IPS-15b (cell line): ENCODE measurements around the gene NRF1.

Experiments used
- H3K27me3 ChIP-seq: one replicate; pipeline ENCODE4 v1.6.1; 2013; ENCODE audit warnings: low read length; ENCODE audit not compliant: control insufficient read depth, insufficient read depth
- H3K36me3 ChIP-seq: one replicate; pipeline ENCODE4 v1.6.1; 2013; ENCODE audit warnings: low read length; ENCODE audit not compliant: control insufficient read depth, insufficient read depth
- H3K4me1 ChIP-seq: one replicate; pipeline ENCODE4 v1.6.1; 2013; ENCODE audit warnings: mild to moderate bottlenecking, low read length; ENCODE audit not compliant: control insufficient read depth, insufficient read depth
- H3K4me3 ChIP-seq: one replicate; pipeline ENCODE4 v1.5.1; 2013; ENCODE audit warnings: low read depth, low read length
- H3K9ac ChIP-seq: one replicate; pipeline ENCODE4 v1.6.1; 2013; ENCODE audit warnings: low read depth, mild to moderate bottlenecking, low read length
- H3K9me3 ChIP-seq: one replicate; pipeline ENCODE4 v1.6.1; 2013; ENCODE audit warnings: mild to moderate bottlenecking, low read length; ENCODE audit not compliant: control insufficient read depth, insufficient read depth

Gene NRF1

DNA sequence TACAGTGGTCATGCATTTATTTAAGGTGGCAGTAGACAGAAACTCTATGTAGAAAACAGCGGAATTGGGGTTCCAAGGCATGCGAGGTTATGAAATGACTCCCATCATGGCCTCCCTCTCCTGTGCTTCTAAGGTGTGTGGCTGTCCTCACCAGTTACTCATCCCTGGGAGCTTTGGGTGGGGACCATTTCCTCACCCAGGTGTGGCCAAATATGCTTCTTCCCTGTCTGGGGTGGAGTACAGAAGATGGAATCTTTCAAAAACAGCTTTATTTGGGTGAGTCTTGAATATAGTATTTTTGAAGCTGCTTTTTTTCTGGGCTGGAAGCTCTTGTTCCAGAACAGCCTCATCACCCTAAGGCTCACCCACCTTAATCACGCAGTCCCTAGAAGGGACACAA is 139.0 kb downstream of the NRF1 start:
- Histone ChIP-seq H3K4me3 (no peak overlapping the region), H3K27me3 (no peaks in the 10 kb centered on the region), H3K9me3 (no peaks in the 10 kb centered on the region), H3K9ac (no peak overlapping the region), H3K4me1 (no peaks in the 10 kb centered on the region), H3K36me3 (peaks cover 6% of the 10 kb centered on the region)

DNA sequence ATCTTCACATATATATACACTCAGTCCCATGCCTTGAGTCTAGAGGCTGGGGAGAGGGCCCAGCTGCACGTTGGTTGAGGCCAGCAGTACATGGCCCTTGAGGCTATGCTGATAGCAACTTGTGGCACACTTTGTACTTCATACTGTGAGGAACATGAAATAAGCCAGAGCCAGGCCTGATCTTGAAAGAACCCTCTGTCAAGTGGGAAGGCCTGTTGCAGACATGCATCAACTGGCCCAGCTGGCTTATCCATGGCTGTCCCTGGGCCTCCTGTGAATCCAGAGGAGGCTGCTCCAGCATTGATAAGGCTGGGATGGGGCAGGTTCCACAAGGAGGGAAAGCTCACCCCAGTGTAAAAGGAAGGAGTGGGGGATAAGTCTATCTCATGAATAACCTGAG is 140.4 kb downstream of the NRF1 start:
- H3K4me3 ChIP-seq = no peak overlapping the region
- H3K36me3 ChIP-seq = peaks cover 6% of the 10 kb centered on the region
- no peak overlapping the region for H3K9ac ChIP-seq
- H3K4me1 ChIP-seq = no peaks in the 10 kb centered on the region
- no peaks in the 10 kb centered on the region for H3K27me3 ChIP-seq
- H3K9me3 ChIP-seq = no peaks in the 10 kb centered on the region

DNA sequence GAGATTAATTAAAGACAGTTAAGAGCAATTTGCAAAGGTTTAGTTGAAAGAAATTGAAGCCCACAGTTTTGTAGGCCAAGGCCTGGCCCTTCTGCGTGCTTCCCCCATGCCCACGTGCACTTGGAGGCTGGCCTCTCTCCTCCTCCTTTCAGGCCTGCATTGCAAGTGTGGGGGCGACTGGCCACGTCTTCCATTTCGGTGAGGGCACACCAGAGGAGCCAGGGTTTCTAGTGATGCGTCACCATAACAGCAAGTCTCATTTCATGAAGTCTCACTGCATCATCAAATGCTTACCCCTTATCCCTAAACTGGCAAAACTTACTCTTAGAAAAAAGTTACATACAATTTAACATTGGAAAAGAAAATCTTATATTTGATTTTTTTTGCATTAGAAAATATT is 141.2 kb downstream of the NRF1 start:
- no peaks in the 10 kb centered on the region for H3K27me3 ChIP-seq

GRCh38 chr7:129754406-129754805 is 142.9 kb downstream of the NRF1 start:
- H3K4me3 ChIP-seq = no peak overlapping the region
- H3K9me3 ChIP-seq = no peaks in the 10 kb centered on the region
- no peaks in the 10 kb centered on the region for H3K4me1 ChIP-seq
- no peak overlapping the region for H3K9ac ChIP-seq
- H3K36me3 ChIP-seq = peaks cover 3% of the 10 kb centered on the region
- no peaks in the 10 kb centered on the region for H3K27me3 ChIP-seq

More for the DNA sequence above, 141.2 kb downstream of the NRF1 start:
- no peaks in the 10 kb centered on the region for H3K4me1 ChIP-seq
- no peaks in the 10 kb centered on the region for H3K9me3 ChIP-seq
- H3K9ac ChIP-seq = no peak overlapping the region
- no peak overlapping the region for H3K4me3 ChIP-seq
- peaks cover 3% of the 10 kb centered on the region for H3K36me3 ChIP-seq

DNA sequence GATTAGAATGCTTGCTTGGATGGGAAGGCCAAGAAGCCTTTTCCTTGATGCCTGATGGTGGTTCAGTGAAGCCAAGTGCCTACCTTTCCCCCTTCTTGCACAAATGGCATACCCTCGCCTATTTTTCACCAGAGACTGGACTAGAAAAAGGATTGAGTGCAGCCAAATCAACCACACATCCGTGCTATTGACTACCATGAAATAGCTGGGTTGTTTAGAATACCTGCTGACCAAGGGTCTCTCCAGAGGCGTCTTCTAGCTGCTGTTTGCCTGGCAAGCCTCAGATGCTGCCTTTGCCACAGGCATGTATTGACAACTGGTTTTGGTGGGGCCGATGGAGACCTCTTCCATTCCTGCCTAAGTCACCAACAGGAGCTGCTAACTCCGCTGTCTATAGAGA is 146.5 kb downstream of the NRF1 start:
- H3K9me3 ChIP-seq = no peaks in the 10 kb centered on the region
- no peak overlapping the region for H3K4me3 ChIP-seq
- no peaks in the 10 kb centered on the region for H3K4me1 ChIP-seq
- H3K9ac ChIP-seq = no peak overlapping the region
- H3K36me3 ChIP-seq = no peaks in the 10 kb centered on the region
- H3K27me3 ChIP-seq = no peaks in the 10 kb centered on the region

DNA sequence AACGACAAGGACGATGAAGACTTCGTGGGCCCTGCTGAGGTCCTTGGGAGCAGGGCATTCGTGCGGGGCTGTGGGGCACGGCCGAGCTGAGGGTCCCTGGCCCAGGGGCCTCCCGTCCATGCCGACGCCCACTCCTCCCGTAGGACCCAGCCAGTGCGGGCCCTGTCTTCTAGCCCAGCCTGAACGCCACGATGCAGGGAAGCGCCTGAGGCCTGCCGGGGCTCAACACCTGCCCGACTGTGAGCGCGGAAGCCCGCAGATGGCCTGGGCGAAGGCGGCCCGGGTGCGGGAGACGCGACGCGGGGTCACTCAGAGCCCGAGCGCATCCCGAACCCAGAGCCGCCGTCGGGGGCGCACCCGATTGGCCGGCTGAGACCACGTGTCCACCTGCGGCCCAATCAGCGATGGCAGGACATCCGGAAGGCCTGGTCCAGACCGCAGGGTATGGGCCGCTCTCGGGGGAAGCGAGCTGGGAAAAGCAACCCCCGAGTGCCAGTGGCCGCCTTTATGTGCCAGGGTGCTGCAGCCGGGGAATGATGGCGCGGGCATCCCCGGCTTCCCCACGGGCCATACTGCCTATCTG is 151.0 kb downstream of the NRF1 start:
- Histone ChIP-seq H3K27me3 (no peaks in the 10 kb centered on the region), H3K4me1 (no peaks in the 10 kb centered on the region), H3K9ac (no peak overlapping the region)

GRCh38 chr7:129764247-129765084 is 152.9 kb downstream of the NRF1 start:
- Histone ChIP-seq H3K36me3 (peaks cover 13% of the 10 kb centered on the region), H3K4me1 (no peaks in the 10 kb centered on the region), H3K9ac (no peak overlapping the region), H3K9me3 (no peaks in the 10 kb centered on the region), H3K4me3 (no peak overlapping the region), H3K27me3 (no peaks in the 10 kb centered on the region)

More for the DNA sequence above, 151.0 kb downstream of the NRF1 start:
- H3K9me3 ChIP-seq = no peaks in the 10 kb centered on the region
- no peak overlapping the region for H3K4me3 ChIP-seq
- H3K36me3 ChIP-seq = peaks cover 5% of the 10 kb centered on the region

DNA sequence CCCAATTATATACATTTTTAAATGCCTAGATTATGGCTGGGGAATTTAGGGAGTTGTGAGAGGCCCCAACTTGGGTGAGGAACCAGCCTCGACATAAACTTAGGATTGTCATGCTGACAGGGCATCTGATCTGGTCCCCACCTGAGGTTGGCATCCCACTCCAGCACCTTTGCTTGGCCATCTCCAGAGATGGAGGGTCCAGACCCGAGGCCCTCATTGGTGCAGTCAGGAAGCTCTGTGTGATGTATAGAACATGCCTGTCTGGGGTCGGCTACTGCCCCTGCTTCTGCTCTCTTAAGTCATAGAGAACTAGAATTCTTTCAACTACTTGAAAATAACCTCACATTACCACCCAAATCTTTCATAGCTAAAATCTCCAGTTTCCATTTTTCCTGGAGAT is 153.8 kb downstream of the NRF1 start:
- Histone ChIP-seq H3K27me3 (no peaks in the 10 kb centered on the region), H3K9ac (no peak overlapping the region), H3K36me3 (peaks cover 20% of the 10 kb centered on the region), H3K4me1 (no peaks in the 10 kb centered on the region), H3K4me3 (no peak overlapping the region), H3K9me3 (no peaks in the 10 kb centered on the region)

DNA sequence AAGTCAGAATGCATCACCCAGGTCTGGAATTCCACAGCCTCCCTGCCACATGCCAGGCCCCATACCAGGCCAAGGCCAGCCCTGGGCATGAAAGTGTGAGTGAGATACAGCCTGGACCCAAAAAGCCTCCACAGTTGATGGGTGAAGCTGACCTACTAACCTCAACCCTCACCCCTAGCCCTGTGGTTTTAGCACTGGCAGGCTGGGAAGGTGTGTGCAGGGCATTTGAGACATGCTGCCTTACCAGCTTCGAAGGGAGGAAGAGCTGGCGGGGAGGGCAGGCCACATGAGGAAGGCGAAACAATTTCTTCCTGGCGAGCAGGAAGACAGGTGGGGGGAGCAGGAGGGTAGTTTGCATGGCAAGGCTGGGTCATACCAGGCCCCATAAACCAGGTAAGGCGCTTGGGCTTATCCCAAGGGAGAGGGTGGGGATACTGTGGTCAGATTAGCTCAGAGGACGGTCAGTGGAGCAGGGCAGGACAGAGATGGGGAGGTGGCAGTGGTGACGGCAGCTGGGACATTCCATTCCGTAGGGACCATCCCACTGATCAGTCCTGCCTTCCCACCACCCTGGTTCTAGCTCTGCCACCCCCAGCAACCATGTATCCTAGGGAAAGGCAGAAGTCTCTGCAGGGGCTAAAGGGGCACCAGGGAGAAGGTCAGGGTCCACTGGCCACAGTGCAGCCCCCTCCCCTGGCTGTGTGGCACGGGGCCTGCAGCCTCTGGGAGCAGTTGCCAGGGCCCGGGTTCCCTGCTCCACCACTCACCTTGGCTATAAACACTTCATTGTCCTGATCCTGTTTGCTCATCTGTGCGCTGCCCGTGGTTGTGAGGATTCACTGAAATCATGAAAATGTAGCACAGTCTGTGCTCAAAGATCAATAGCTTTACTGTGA is 155.8 kb downstream of the NRF1 start:
- Histone ChIP-seq H3K27me3 (no peaks in the 10 kb centered on the region), H3K4me1 (peaks cover 2% of the 10 kb centered on the region), H3K9me3 (no peaks in the 10 kb centered on the region), H3K36me3 (peaks cover 24% of the 10 kb centered on the region), H3K9ac (no peak overlapping the region), H3K4me3 (no peak overlapping the region)

- H3K9me3 ChIP-seq = no peaks in the 10 kb centered on the region
- no peak overlapping the region for H3K9ac ChIP-seq
- H3K4me1 ChIP-seq = peaks cover 9% of the 10 kb centered on the region
- peaks cover 26% of the 10 kb centered on the region for H3K36me3 ChIP-seq
- H3K27me3 ChIP-seq = peaks cover under 1% of the 10 kb centered on the region
- no peak overlapping the region for H3K4me3 ChIP-seq
These were observed 157.3 kb downstream of the NRF1 start for GRCh38 chr7:129768614-129769399.

DNA sequence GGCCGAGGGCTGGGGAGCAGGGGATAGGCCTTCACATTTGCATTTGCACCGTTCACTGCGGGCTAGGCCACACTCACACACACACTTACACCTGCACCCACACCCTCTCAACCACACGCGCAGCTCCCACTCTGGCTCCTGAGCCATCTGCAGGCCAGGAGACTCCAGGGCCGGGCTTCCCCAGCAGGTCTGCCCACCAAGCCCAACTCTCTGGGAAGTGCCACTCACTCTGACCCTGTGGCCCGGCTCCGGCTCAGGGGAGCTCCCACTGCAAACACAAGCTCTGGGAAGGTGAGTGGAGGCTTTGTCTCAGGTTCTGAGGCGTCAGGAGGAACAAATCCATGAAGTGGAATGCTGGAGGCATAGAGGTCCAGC is 157.9 kb downstream of the NRF1 start:
- Histone ChIP-seq H3K4me1 (peaks cover 14% of the 10 kb centered on the region), H3K36me3 (peaks cover 26% of the 10 kb centered on the region), H3K27me3 (peaks cover 4% of the 10 kb centered on the region), H3K9me3 (no peaks in the 10 kb centered on the region), H3K9ac (no peak overlapping the region), H3K4me3 (no peak overlapping the region)
